Erythroblast (primary cell): ENCODE results near the gene SDK2.

ENCODE experiments used
- GATA1 ChIP-seq: IDR thresholded peaks from 2 replicates; pipeline ENCODE4 v1.6.1; 2011; ENCODE audit warnings: low read depth, mild to moderate bottlenecking, control low read depth, low read length, moderate library complexity
- POLR2A ChIP-seq: IDR thresholded peaks from 2 replicates; pipeline ENCODE4 v1.6.1; 2011; ENCODE audit warnings: mild to moderate bottlenecking, low read length

DNA sequence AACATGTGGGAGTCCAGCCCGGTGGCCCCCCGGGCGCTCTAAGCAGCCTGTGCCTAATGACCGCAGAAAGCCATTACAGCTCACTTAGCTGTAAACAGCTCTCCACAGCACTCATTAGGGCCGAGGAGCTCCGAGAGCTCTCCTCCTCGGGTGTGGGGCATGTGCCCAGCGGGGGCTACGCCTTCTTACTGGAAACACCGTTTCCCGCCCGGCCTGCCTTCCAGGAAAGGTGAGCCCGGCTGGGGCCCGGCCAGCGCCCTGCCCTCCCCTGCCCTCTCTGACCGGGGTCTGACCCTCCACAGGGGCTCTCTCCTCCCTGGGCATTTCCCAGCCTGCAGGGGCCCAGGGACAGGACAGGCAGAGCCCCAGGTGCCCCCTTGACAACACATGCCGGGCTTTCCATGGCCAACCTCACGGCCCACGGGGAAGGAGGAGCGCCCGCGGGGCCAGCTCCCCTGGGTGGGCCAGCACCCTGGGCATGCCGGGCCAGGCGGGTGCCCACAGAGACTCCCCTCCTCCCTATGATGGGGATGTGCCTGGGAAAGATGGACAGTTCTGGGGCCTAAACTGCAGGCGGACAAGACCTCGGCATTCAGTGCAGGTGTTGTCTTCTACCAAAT, 72.6 kb downstream of the SDK2 start:
- TF ChIP-seq POLR2A (no peak), GATA1 (no peak)
